K562 (cell line): Measurements from ENCODE around the gene HES6. TPM values are rescaled to one million over a fixed set of nuclear protein-coding genes. Genes with fewer than 3 reads are reported as not detected.

Source experiments
- ATAC-seq: fragments of 200-7000 bp; cut with Tn5 transposase; 3 replicates; pipeline ENCODE4 v1.9.1; 2020; ENCODE audit warnings: moderate library complexity
- BruUV-seq: library from RNA; stranded (reverse); fragments of 400-500 nt; replicated peaks from 2 replicates; lab custom pipeline; 2021; lab: Mats Ljungman, UMichigan
- CTCF ChIA-PET: fragments of 300-600 bp; formaldehyde crosslinking; extraction: SDS; loops from one replicate; lab custom pipeline; 2021; ENCODE audit warnings: low intra/inter-chr PET ratio; lab: Yijun Ruan, JAX
- POLR2A ChIA-PET: fragments of 300-600, 350-650 bp; sonication (Branson Sonifier 250); formaldehyde crosslinking; extraction: SDS; loops from one replicate; lab custom pipeline; 2021; ENCODE audit warnings: antibody characterized with exemption, inconsistent platforms; lab: Yijun Ruan, JAX
- DNase-seq, 4 experiments: peaks; one replicate each; pipeline versions ENCODE4 v3.0.0 to v3.0.0-alpha.2; 2011 to 2018; ENCODE audit warnings: low spot score in 3 of 4, mixed read lengths in 3 of 4; ENCODE audit errors: extremely low read depth in 1 of 4
- FAIRE-seq: peaks from 2 replicates; lab custom pipeline; 2011; peaks lifted over from hg19 to GRCh38; lab: Jason Lieb, UNC
- H2AFZ ChIP-seq: 2 replicates; pipeline ENCODE4 v1.6.0; 2011; ENCODE audit warnings: low read depth, low read length, control low read depth, inconsistent platforms
- H3K27ac ChIP-seq: fragments of 200-600 bp; 3 replicates; pipeline ENCODE4 v1.8.0; 2011; ENCODE audit warnings: low read depth, mild to moderate bottlenecking, control low read depth, inconsistent platforms, low read length, moderate library complexity, mixed read lengths; ENCODE audit errors: extremely low read depth
- H3K27me3 ChIP-seq, 2 experiments: fragments of 300-600 bp in 1 of 2; 2 replicates in 1 of 2; 3 replicates in 1 of 2; pipeline versions ENCODE4 v1.6.0 to v1.8.0; 2011; ENCODE audit warnings: inconsistent platforms in 2 of 2, low read length in 2 of 2, mild to moderate bottlenecking in 1 of 2, mixed read lengths in 1 of 2, moderate library complexity in 1 of 2; ENCODE audit not compliant: control insufficient read depth in 2 of 2, insufficient read depth in 2 of 2
- H3K36me3 ChIP-seq: fragments of 300-600 bp; 3 replicates; pipeline ENCODE4 v1.8.0; 2011; ENCODE audit warnings: mild to moderate bottlenecking, low read length, inconsistent platforms; ENCODE audit not compliant: control insufficient read depth, insufficient read depth
- H3K4me1 ChIP-seq, 2 experiments: fragments of 200-600 bp in 1 of 2; replicated peaks in 1 of 2; 2 replicates in 1 of 2; 3 replicates in 1 of 2; pipeline versions ENCODE4 v1.5.1 to v1.8.0; 2011; ENCODE audit warnings: inconsistent platforms in 2 of 2, low read length in 2 of 2, mild to moderate bottlenecking in 1 of 2, mixed read lengths in 1 of 2, moderate library complexity in 1 of 2; ENCODE audit not compliant: control insufficient read depth in 2 of 2, insufficient read depth in 2 of 2
- H3K4me2 ChIP-seq: 2 replicates; pipeline ENCODE4 v1.6.1; 2011; ENCODE audit warnings: low read length, control low read depth, inconsistent platforms, mixed read lengths; ENCODE audit not compliant: insufficient read depth
- H3K4me3 ChIP-seq: fragments of 200-600 bp; sonication (generic), shearing (Covaris generic); 2 replicates; pipeline ENCODE4 v1.5.1; 2016; ENCODE audit warnings: control low read depth, inconsistent platforms
- H3K79me2 ChIP-seq: fragments of 200-600 bp; 3 replicates; pipeline ENCODE4 v1.8.0; 2011; ENCODE audit warnings: low read length, inconsistent platforms; ENCODE audit not compliant: control insufficient read depth, insufficient read depth
- H3K9ac ChIP-seq, 2 experiments: 2 replicates each; pipeline versions ENCODE4 v1.6.0 to v1.6.1; 2011; ENCODE audit warnings: low read depth in 2 of 2, low read length in 2 of 2, control low read depth in 1 of 2, inconsistent platforms in 1 of 2, mild to moderate bottlenecking in 1 of 2, mixed read lengths in 1 of 2; ENCODE audit not compliant: insufficient read depth in 1 of 2
- H3K9me1 ChIP-seq: one replicate; pipeline ENCODE4 v1.6.0; 2011; ENCODE audit warnings: inconsistent platforms, mild to moderate bottlenecking, low read length, moderate library complexity; ENCODE audit not compliant: control insufficient read depth, insufficient read depth
- H3K9me3 ChIP-seq: replicated peaks from 2 replicates; pipeline ENCODE4 v1.5.1; 2011; ENCODE audit warnings: low read depth, low read length, inconsistent platforms; ENCODE audit not compliant: control insufficient read depth, insufficient read depth
- H4K20me1 ChIP-seq: replicated peaks from 2 replicates; pipeline ENCODE4 v1.6.1; 2011; ENCODE audit warnings: low read length, inconsistent platforms, mixed read lengths; ENCODE audit not compliant: control insufficient read depth, insufficient read depth
- BACH1 ChIP-seq: fragments of 200-800 bp; sonication (Bioruptor generic); IDR thresholded peaks from 2 replicates; pipeline ENCODE4 v1.6.1; 2016; ENCODE audit warnings: missing genetic modification characterization, missing compliant biosample characterization
- CBFA2T3 ChIP-seq: fragments of 450-650 bp; IDR thresholded peaks from 2 replicates; pipeline ENCODE4 v1.6.1; 2017
- ELF2 ChIP-seq: fragments of 250-450 bp; sonication (Bioruptor Pico); IDR thresholded peaks from 2 replicates; pipeline ENCODE4 v1.5.0; 2021; ENCODE audit warnings: mild to moderate bottlenecking
- JUND ChIP-seq, 2 experiments: IDR thresholded peaks; 2 replicates in 1 of 2; 3 replicates in 1 of 2; pipeline ENCODE4 v1.6.1; 2011; ENCODE audit warnings: borderline replicate concordance in 2 of 2, low read depth in 2 of 2, low read length in 2 of 2, improper control_type of control experiment in 1 of 2, missing biosample characterization in 1 of 2, missing genetic modification characterization in 1 of 2, missing genetic modification reagents in 1 of 2
- MCM2 ChIP-seq: fragments of 450-650 bp; IDR thresholded peaks from 2 replicates; pipeline ENCODE4 v1.6.1; 2017; ENCODE audit warnings: low read depth, mild to moderate bottlenecking
- MYBL2 ChIP-seq, 2 experiments: fragments of 450-650 bp in 1 of 2; sonication (generic) in 1 of 2; formaldehyde crosslinking in 1 of 2; IDR thresholded peaks; 2 replicates each; pipeline versions ENCODE4 v1.6.1 to v1.8.1; 2017 to 2022; ENCODE audit warnings: borderline replicate concordance in 1 of 2, inconsistent platforms in 1 of 2, low read depth in 1 of 2, mild to moderate bottlenecking in 1 of 2, missing genetic modification reagents in 1 of 2, moderate library complexity in 1 of 2
- NCOA2 ChIP-seq, 2 experiments: fragments of 450-650 bp; IDR thresholded peaks; 2 replicates each; pipeline ENCODE4 v1.6.1; 2018; ENCODE audit warnings: mild to moderate bottlenecking in 2 of 2, moderate library complexity in 1 of 2; ENCODE audit not compliant: partially characterized antibody in 2 of 2
- NR0B1 ChIP-seq: fragments of 450-650 bp; IDR thresholded peaks from one replicate; pipeline ENCODE4 v1.6.1; 2018; ENCODE audit warnings: mild to moderate bottlenecking, moderate library complexity; ENCODE audit not compliant: partially characterized antibody
- RBFOX2 ChIP-seq: fragments of 200-400 bp; formaldehyde crosslinking; IDR thresholded peaks from 2 replicates; pipeline ENCODE4 v1.6.1; 2017; ENCODE audit warnings: low read depth, mild to moderate bottlenecking, low read length, moderate library complexity
- ZEB2 ChIP-seq: fragments of 450-650 bp; IDR thresholded peaks from 2 replicates; pipeline ENCODE4 v1.6.1; 2016
- ZSCAN32 ChIP-seq: fragments of 450-650 bp; formaldehyde crosslinking; IDR thresholded peaks from 2 replicates; pipeline ENCODE4 v1.4.0; 2020; ENCODE audit warnings: mild to moderate bottlenecking, moderate library complexity
- WGBS: fragments of 100-300 bp; shearing (Covaris generic); methylation state at CpG from one replicate; pipeline ENCODE4 v1.1.6; 2016; ENCODE audit warnings: low coverage, mixed read lengths; ENCODE audit not compliant: insufficient coverage; ENCODE audit errors: missing lambda C conversion rate; 5-methylcytosine and 5-hydroxymethylcytosine counted together
- in situ Hi-C: fragments of 300-500 bp; cut with MboI; formaldehyde crosslinking; loops from 4 replicates; pipeline ENCODE4 v1.15.0; 2018; ENCODE audit warnings: inconsistent platforms, mixed read lengths
- intact Hi-C: fragments of 100-400 bp; cut with micrococcal nuclease; formaldehyde crosslinking; loops from 2 replicates; pipeline ENCODE4 v1.14.2; 2022
- polyA plus RNA-seq, 8 experiments: library from polyadenylated mRNA; depleted of rRNA in 4 of 8; stranded (reverse) in 5 of 8; unstranded in 3 of 8; fragments of >200 nt; fragmentation: Nextera tagmentation in 2 of 8; fragmentation: Illumina TruSeq in 1 of 8; extraction: Ambion mirVana in 2 of 8; extraction: Trizol in 1 of 8; gene quantifications; 2 replicates each; pipeline versions ENCODE4 v1.2.1 to v1.2.3, GENCODE V29; 2011 to 2014; ENCODE audit warnings: inconsistent platforms in 1 of 8, missing spikeins in 1 of 8
- total RNA-seq, 7 experiments: library from RNA; depleted of rRNA in 6 of 7; stranded (reverse); fragments of >200 nt in 6 of 7; fragmentation: Illumina TruSeq in 2 of 7; extraction: Trizol in 2 of 7; gene quantifications; 2 replicates each; pipeline versions ENCODE4 v1.2.1 to v1.2.3, GENCODE V29; 2011 to 2021; ENCODE audit warnings: low replicate concordance in 1 of 7

The HES6 gene
- total and polyA plus RNA-seq, 9 of the 15 experiments (the other 6 are each of a cell fraction or from before 2014, with no cell fraction given), result 6.2 to 133 (median 29.2) TPM

- BruUV-seq, result no TSS peak
- no peak overlapping the region for H3K9ac ChIP-seq
- H4K20me1 ChIP-seq, result no peaks in the 10 kb centered on the region
- no peak overlapping the region for H3K4me2 ChIP-seq
- no peak overlapping the region for H3K27ac ChIP-seq
- in situ Hi-C loops (no loop called here), intact Hi-C loops (no loop called here)
- POLR2A ChIA-PET, result no interaction called here
- peaks cover 6% of the 10 kb centered on the region in 2 experiments; a peak in 4 of 5 replicates for H3K4me1 ChIP-seq
- FAIRE-seq (no peak), ATAC-seq (no peak), DNase-seq (no peak)
- H3K27me3 ChIP-seq, result no peaks in the 10 kb centered on the region
- H3K9me1 ChIP-seq, result no peaks in the 10 kb centered on the region
- WGBS, result 93% methylated on average over 21 of the region's 38 CpGs
- H3K36me3 ChIP-seq, result peaks cover 34% of the 10 kb centered on the region; the same call in 2 of the 3 replicates
- CTCF ChIA-PET, result no interaction called here
- H3K4me3 ChIP-seq, result no peak overlapping the region
- 0 out of 2 replicates have a peak, but pooled peaks have one; percentile 17 for TF ChIP-seq RBFOX2
- no peak for TF ChIP-seq MCM2
- TF ChIP-seq, all 486 proteins: peak for 1
- no peaks in the 10 kb centered on the region for H3K9me3 ChIP-seq
- peaks cover 19% of the 10 kb centered on the region for H3K79me2 ChIP-seq
- no peak overlapping the region for H2AFZ ChIP-seq
Observed at GRCh38 chr2:238225911-238226697, 13.7 kb downstream of the HES6 start.

- peaks cover 9% of the 10 kb centered on the region; the same call in 1 of the 3 replicates for H3K79me2 ChIP-seq
- WGBS, result 95% methylated on average over 11 of the region's 13 CpGs
- H3K36me3 ChIP-seq, result peaks cover 34% of the 10 kb centered on the region; the same call in 2 of the 3 replicates
- H3K27ac ChIP-seq, result no peak overlapping the region
- H2AFZ ChIP-seq, result no peak overlapping the region
- FAIRE-seq (no peak), DNase-seq (no peak), ATAC-seq (no peak)
- H3K4me3 ChIP-seq, result no peak overlapping the region
- in situ Hi-C loops (no loop called here), intact Hi-C loops (no loop called here)
- H3K9me3 ChIP-seq, result no peaks in the 10 kb centered on the region
- ChIA-PET POLR2A (no interaction called here), CTCF (no interaction called here)
- H3K27me3 ChIP-seq, result no peaks in the 10 kb centered on the region
- no TSS peak for BruUV-seq
- no peaks in the 10 kb centered on the region for H3K9me1 ChIP-seq
- no peak overlapping the region for H3K9ac ChIP-seq
- H3K4me1 ChIP-seq, result peaks cover 0 to 6% of the 10 kb centered on the region in 2 experiments; a peak in 2 of 5 replicates
- H3K4me2 ChIP-seq, result no peak overlapping the region
- H4K20me1 ChIP-seq, result no peaks in the 10 kb centered on the region
- no peak for TF ChIP-seq ZSCAN32 (CRISPR knock-in tag)
- TF ChIP-seq ZEB2, result no peak
- TF ChIP-seq MYBL2 (IDR thresholded peaks at IDR 0.05; ENCODE audit: low read depth), result no peak
- TF ChIP-seq MYBL2 (CRISPR knock-in tag; IDR thresholded peaks at IDR 0.05; ENCODE audit: borderline replicate concordance), result no peak
- no peak for TF ChIP-seq CBFA2T3
- TF ChIP-seq NR0B1, result no peak
- no peak for TF ChIP-seq BACH1 (tag)
- TF ChIP-seq ELF2 (CRISPR knock-in tag), result no peak
- TF ChIP-seq NCOA2 (IDR thresholded peaks at IDR 0.05; ENCODE audit: partially characterized antibody in 2 of 2), result no peak
- TF ChIP-seq JUND (IDR thresholded peaks at IDR 0.05; ENCODE audit: borderline replicate concordance, low read depth, low read length), result no peak
- no peak for TF ChIP-seq JUND (tag; IDR thresholded peaks at IDR 0.05; ENCODE audit: borderline replicate concordance, low read depth, low read length)
Observed at GRCh38 chr2:238225121-238225520, 14.7 kb downstream of the HES6 start.
